ENCODE data around the gene OGDH.

DNA sequence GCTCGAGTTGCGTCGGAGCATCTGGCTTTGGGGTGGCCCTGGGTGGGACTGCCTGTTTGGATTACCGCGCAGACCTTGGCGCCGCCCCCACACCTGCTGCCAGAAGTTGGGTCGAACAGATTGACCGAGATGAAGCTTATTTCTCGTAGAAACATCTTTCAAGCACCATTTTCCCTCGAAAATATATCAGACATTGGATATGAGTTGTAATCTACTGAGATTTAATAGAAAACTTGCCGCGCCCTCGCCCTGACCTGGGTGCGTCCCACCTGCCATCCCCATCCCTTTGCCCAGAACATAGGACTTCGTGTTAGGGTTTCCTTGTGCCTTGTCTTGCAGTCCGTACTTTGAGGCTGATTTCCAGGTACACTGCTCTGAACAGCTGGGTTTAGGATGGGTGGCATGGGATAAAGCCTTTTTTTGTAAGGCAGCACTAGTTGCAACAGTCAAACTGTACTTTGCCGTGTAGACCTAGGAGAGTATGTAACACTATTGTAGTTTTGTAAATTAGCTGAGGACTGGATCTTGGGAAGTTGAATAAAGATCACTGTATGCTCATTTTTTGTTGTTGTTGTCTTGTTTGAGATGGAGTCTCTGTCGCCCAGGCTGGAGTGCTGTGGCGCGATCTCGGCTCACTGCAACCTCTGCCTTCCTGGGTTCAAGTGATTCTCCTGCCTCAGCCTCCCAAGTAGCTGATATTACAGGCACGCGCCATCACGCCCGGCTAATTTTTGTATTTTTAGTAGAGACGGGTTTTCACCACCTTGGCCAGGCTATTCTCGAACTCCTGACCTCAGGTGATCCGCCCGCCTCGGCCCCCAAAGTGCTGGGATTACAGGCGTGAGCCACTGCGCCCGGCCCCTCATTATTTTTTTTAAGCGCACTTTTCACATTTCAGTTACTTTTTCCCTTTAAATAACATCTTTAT lies 978 bp downstream of the OGDH start:
- TF ChIP-seq POLR2AphosphoS5 (IDR thresholded peaks at IDR 0.05; ENCODE audit: borderline replicate concordance, low read depth, low read length) (no peak), EZH2 (IDR thresholded peaks at IDR 0.05) (no peak)
